HepG2 (cell line): Measurements from ENCODE around the gene IKZF2. TPM values are rescaled to one million over a fixed set of nuclear protein-coding genes. Genes with fewer than 3 reads are reported as not detected.

ENCODE experiments used
- ATAC-seq: fragments of 200-7000 bp; cut with Tn5 transposase; 3 replicates; pipeline ENCODE4 v1.9.1; 2020; ENCODE audit warnings: mild to moderate bottlenecking, moderate library complexity
- BruUV-seq: library from RNA; stranded (reverse); fragments of 400-500 nt; replicated peaks from 2 replicates; lab custom pipeline; 2021; lab: Mats Ljungman, UMichigan
- CTCF ChIA-PET: fragments of 300-600 bp; formaldehyde crosslinking; extraction: SDS; loops from one replicate; lab custom pipeline; 2021; ENCODE audit warnings: low total read pairs, inconsistent platforms, low intra/inter-chr PET ratio; lab: Yijun Ruan, JAX
- POLR2A ChIA-PET: fragments of 350-600 bp; sonication (Branson Sonifier 250); formaldehyde crosslinking; loops from one replicate; lab custom pipeline; 2020; ENCODE audit warnings: antibody characterized with exemption, inconsistent platforms; lab: Yijun Ruan, JAX
- DNase-seq: peaks from one replicate; pipeline ENCODE4 v3.0.0-alpha.2; 2015; ENCODE audit warnings: low spot score
- FAIRE-seq: peaks from 3 replicates; lab custom pipeline; 2011; peaks lifted over from hg19 to GRCh38; lab: Jason Lieb, UNC
- H2AFZ ChIP-seq: one replicate; pipeline ENCODE4 v1.6.1; 2011; ENCODE audit warnings: low read length, inconsistent platforms
- H3K27ac ChIP-seq: fragments of 300-600 bp; 3 replicates; pipeline ENCODE4 v1.8.0; 2011; ENCODE audit warnings: mixed run types, mild to moderate bottlenecking, mixed read lengths, low read length, inconsistent platforms; ENCODE audit not compliant: insufficient read depth; ENCODE audit errors: extremely low read length
- H3K27me3 ChIP-seq, 2 experiments: fragments of 200-600 bp in 1 of 2; 2 replicates in 1 of 2; 3 replicates in 1 of 2; pipeline versions ENCODE4 v1.6.0 to v1.8.0; 2011; ENCODE audit warnings: low read length in 2 of 2, mild to moderate bottlenecking in 2 of 2, moderate library complexity in 2 of 2, inconsistent platforms in 1 of 2; ENCODE audit not compliant: insufficient read depth in 2 of 2, control insufficient read depth in 1 of 2
- H3K36me3 ChIP-seq, 2 experiments: fragments of 200-600 bp in 1 of 2; replicated peaks in 1 of 2; 2 replicates in 1 of 2; 3 replicates in 1 of 2; pipeline versions ENCODE4 v1.5.1 to v1.8.0; 2011; ENCODE audit warnings: low read length in 2 of 2, inconsistent platforms in 1 of 2; ENCODE audit not compliant: insufficient read depth in 2 of 2, control insufficient read depth in 1 of 2
- H3K4me1 ChIP-seq: 2 replicates; pipeline ENCODE4 v1.5.1; 2012; ENCODE audit warnings: low read length, inconsistent platforms; ENCODE audit not compliant: insufficient read depth
- H3K4me2 ChIP-seq: 2 replicates; pipeline ENCODE4 v1.6.0; 2011; ENCODE audit warnings: low read depth, low read length, inconsistent platforms
- H3K4me3 ChIP-seq, 3 experiments: fragments of 200-600 bp in 1 of 3; sonication (generic), shearing (Covaris generic) in 1 of 3; replicated peaks in 1 of 3; 2 replicates each; pipeline ENCODE4 v1.5.1; 2011 to 2016; ENCODE audit warnings: low read length in 3 of 3, inconsistent platforms in 2 of 3, low read depth in 2 of 3, mild to moderate bottlenecking in 2 of 3, control low read depth in 1 of 3, mixed read lengths in 1 of 3; ENCODE audit not compliant: insufficient read depth in 1 of 3
- H3K79me2 ChIP-seq: one replicate; pipeline ENCODE4 v1.6.1; 2011; ENCODE audit warnings: low read length, inconsistent platforms; ENCODE audit not compliant: insufficient read depth
- H3K9ac ChIP-seq: 2 replicates; pipeline ENCODE4 v1.6.0; 2011; ENCODE audit warnings: mild to moderate bottlenecking, low read depth, low read length, inconsistent platforms; ENCODE audit not compliant: insufficient read depth
- H3K9me3 ChIP-seq: 2 replicates; pipeline ENCODE4 v1.5.1; 2012; ENCODE audit warnings: mild to moderate bottlenecking, low read length
- H4K20me1 ChIP-seq: 2 replicates; pipeline ENCODE4 v1.6.0; 2011; ENCODE audit warnings: inconsistent platforms, mild to moderate bottlenecking, low read length, moderate library complexity; ENCODE audit not compliant: insufficient read depth
- ATF7 ChIP-seq, 2 experiments: fragments of 450-650 bp in 1 of 2; sonication (generic) in 1 of 2; formaldehyde crosslinking in 1 of 2; IDR thresholded peaks; 2 replicates each; pipeline versions ENCODE4 v1.4.0 to v1.6.1; 2016 to 2020; ENCODE audit warnings: antibody characterized with exemption in 1 of 2, mild to moderate bottlenecking in 1 of 2, missing genetic modification reagents in 1 of 2
- ATRX ChIP-seq: sonication (generic); formaldehyde crosslinking; IDR thresholded peaks from 2 replicates; pipeline ENCODE4 v1.4.0; 2020; ENCODE audit warnings: missing genetic modification reagents, borderline replicate concordance
- ELF3 ChIP-seq: IDR thresholded peaks from 2 replicates; pipeline ENCODE4 v1.6.1; 2016; ENCODE audit warnings: missing genetic modification reagents, missing compliant biosample characterization
- EP300 ChIP-seq, 3 experiments: sonication (generic) in 1 of 3; formaldehyde crosslinking in 1 of 3; IDR thresholded peaks; 2 replicates each; pipeline versions ENCODE4 v1.5.1 to v1.6.1; 2011 to 2020; ENCODE audit warnings: low read depth in 2 of 3, low read length in 2 of 3, borderline replicate concordance in 1 of 3, improper control_type of control experiment in 1 of 3, mild to moderate bottlenecking in 1 of 3, missing genetic modification reagents in 1 of 3, moderate library complexity in 1 of 3
- KLF9 ChIP-seq: IDR thresholded peaks from 2 replicates; pipeline ENCODE4 v1.6.1; 2016; ENCODE audit warnings: low read depth
- KMT2B ChIP-seq: IDR thresholded peaks from 2 replicates; pipeline ENCODE4 v1.6.1; 2016; ENCODE audit warnings: missing genetic modification reagents, missing compliant biosample characterization
- PHF5A ChIP-seq: IDR thresholded peaks from one replicate; pipeline ENCODE4 v1.6.1; 2018; ENCODE audit warnings: low read depth, missing genetic modification reagents; ENCODE audit not compliant: unreplicated experiment
- POGZ ChIP-seq: sonication (generic); formaldehyde crosslinking; IDR thresholded peaks from 2 replicates; pipeline ENCODE4 v1.4.0; 2020; ENCODE audit warnings: mild to moderate bottlenecking, missing genetic modification reagents
- ZNF792 ChIP-seq: IDR thresholded peaks from 2 replicates; pipeline ENCODE4 v1.6.1; 2016
- WGBS: methylation state at CpG from one replicate; pipeline ENCODE4 v1.1.6; 2017; ENCODE audit warnings: low lambda C conversion rate; 5-methylcytosine and 5-hydroxymethylcytosine counted together
- in situ Hi-C: cut with HindIII; loops from 2 replicates; pipeline ENCODE4 v1.10.0; 2017; ENCODE audit warnings: low pct_unique_long_range_greater_than_20kb; ENCODE audit not compliant: extremely low pct_ligation_motif_present
- intact Hi-C: fragments of 100-400 bp; cut with micrococcal nuclease; formaldehyde crosslinking; loops from one replicate; pipeline ENCODE4 v1.10.0; 2022; ENCODE audit not compliant: unreplicated experiment
- polyA plus RNA-seq, 8 experiments: library from polyadenylated mRNA; depleted of rRNA in 3 of 8; stranded (reverse) in 7 of 8; unstranded in 1 of 8; fragments of >200 nt; fragmentation: Illumina TruSeq in 4 of 8; extraction: Trizol in 4 of 8; gene quantifications; 2 replicates each; pipeline versions ENCODE4 v1.2.1 to v1.2.3, GENCODE V29; 2011 to 2016; ENCODE audit warnings: low read depth in 4 of 8, missing spikeins in 1 of 8, mixed read lengths in 1 of 8; ENCODE audit not compliant: insufficient read depth in 1 of 8
- total RNA-seq, 5 experiments: library from RNA; depleted of rRNA; stranded (reverse); fragments of >200 nt; fragmentation: Illumina TruSeq; extraction: Trizol; gene quantifications; 2 replicates each; pipeline ENCODE4 v1.2.3, GENCODE V29; 2016; ENCODE audit warnings: low read depth in 1 of 5
- TF ChIP-seq, protein P1 (sequence below): sonication (generic); formaldehyde crosslinking; IDR thresholded peaks from 2 replicates; pipeline ENCODE4 v1.5.0; 2020; ENCODE audit warnings: missing genetic modification reagents
- TF ChIP-seq, protein P2 (sequence below): fragments of 450-650 bp; IDR thresholded peaks from 2 replicates; pipeline ENCODE4 v1.6.1; 2017; ENCODE audit warnings: mild to moderate bottlenecking

IKZF2 gene
- total and polyA plus RNA-seq, 2 of the 13 experiments (the other 11 are each of a cell fraction or from before 2014, with no cell fraction given), result 0.18 to 0.86 TPM

- no peak overlapping the region for H3K9ac ChIP-seq
- DNase-seq, result no peak
- ChIA-PET POLR2A (no interaction called here), CTCF (no interaction called here)
- TF ChIP-seq KMT2B (no peak), ELF3 (CRISPR knock-in tag) (no peak), PHF5A (CRISPR knock-in tag) (no peak)
- H3K9me3 ChIP-seq, result no peaks in the 10 kb centered on the region
- intact Hi-C loops (no loop called here), in situ Hi-C loops (no loop called here)
- BruUV-seq, result no TSS peak
- no peaks in the 10 kb centered on the region for H3K79me2 ChIP-seq
- H2AFZ ChIP-seq, result no peak overlapping the region
- ATAC-seq, result no peak
- H3K27ac ChIP-seq, result no peak overlapping the region
- no peak overlapping the region for H3K4me3 ChIP-seq
- FAIRE-seq, result no peak
- no peaks in the 10 kb centered on the region for H3K36me3 ChIP-seq
- H3K4me2 ChIP-seq, result no peak overlapping the region
- no peaks in the 10 kb centered on the region for H3K27me3 ChIP-seq
- no peaks in the 10 kb centered on the region for H3K4me1 ChIP-seq
- no peaks in the 10 kb centered on the region for H4K20me1 ChIP-seq
- WGBS, result 9% methylated on average over 3 of the region's 3 CpGs
Observed at GRCh38 chr2:213105212-213105611, 46.2 kb downstream of the IKZF2 start.

GRCh38 chr2:213104903-213105202, 46.6 kb downstream of the IKZF2 start:
- in situ Hi-C loops, result no loop called here
- FAIRE-seq (no peak), ATAC-seq (no peak)
- ChIA-PET CTCF (no interaction called here), POLR2A (no interaction called here)
- no peaks in the 10 kb centered on the region for H3K79me2 ChIP-seq
- H3K4me2 ChIP-seq, result no peak overlapping the region
- BruUV-seq, result no TSS peak
- no peaks in the 10 kb centered on the region for H3K27me3 ChIP-seq
- H3K4me3 ChIP-seq, result no peak overlapping the region
- no peaks in the 10 kb centered on the region for H3K36me3 ChIP-seq
- no peaks in the 10 kb centered on the region for H3K4me1 ChIP-seq
- TF ChIP-seq POGZ (no peak), ATRX (no peak), EP300 (IDR thresholded peaks at IDR 0.05; ENCODE audit: low read depth in 2 of 2, low read length in 2 of 2) (no peak), EP300 (CRISPR knock-in tag; IDR thresholded peaks at IDR 0.05; ENCODE audit: borderline replicate concordance) (no peak), KLF9 (CRISPR knock-in tag) (no peak), ZNF792 (no peak), ATF7 (IDR thresholded peaks at IDR 0.05) (no peak), ATF7 (CRISPR knock-in tag; IDR thresholded peaks at IDR 0.05) (no peak)
- TF ChIP-seq, protein P1, sequence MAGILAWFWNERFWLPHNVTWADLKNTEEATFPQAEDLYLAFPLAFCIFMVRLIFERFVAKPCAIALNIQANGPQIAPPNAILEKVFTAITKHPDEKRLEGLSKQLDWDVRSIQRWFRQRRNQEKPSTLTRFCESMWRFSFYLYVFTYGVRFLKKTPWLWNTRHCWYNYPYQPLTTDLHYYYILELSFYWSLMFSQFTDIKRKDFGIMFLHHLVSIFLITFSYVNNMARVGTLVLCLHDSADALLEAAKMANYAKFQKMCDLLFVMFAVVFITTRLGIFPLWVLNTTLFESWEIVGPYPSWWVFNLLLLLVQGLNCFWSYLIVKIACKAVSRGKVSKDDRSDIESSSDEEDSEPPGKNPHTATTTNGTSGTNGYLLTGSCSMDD (CRISPR knock-in tag), result no peak
- TF ChIP-seq, protein P2, sequence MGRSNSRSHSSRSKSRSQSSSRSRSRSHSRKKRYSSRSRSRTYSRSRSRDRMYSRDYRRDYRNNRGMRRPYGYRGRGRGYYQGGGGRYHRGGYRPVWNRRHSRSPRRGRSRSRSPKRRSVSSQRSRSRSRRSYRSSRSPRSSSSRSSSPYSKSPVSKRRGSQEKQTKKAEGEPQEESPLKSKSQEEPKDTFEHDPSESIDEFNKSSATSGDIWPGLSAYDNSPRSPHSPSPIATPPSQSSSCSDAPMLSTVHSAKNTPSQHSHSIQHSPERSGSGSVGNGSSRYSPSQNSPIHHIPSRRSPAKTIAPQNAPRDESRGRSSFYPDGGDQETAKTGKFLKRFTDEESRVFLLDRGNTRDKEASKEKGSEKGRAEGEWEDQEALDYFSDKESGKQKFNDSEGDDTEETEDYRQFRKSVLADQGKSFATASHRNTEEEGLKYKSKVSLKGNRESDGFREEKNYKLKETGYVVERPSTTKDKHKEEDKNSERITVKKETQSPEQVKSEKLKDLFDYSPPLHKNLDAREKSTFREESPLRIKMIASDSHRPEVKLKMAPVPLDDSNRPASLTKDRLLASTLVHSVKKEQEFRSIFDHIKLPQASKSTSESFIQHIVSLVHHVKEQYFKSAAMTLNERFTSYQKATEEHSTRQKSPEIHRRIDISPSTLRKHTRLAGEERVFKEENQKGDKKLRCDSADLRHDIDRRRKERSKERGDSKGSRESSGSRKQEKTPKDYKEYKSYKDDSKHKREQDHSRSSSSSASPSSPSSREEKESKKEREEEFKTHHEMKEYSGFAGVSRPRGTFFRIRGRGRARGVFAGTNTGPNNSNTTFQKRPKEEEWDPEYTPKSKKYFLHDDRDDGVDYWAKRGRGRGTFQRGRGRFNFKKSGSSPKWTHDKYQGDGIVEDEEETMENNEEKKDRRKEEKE, result no peak
- TF ChIP-seq, all 625 proteins: peak for 0
- DNase-seq, result no peak
- Histone ChIP-seq H2AFZ (no peak overlapping the region), H3K27ac (no peak overlapping the region), H3K9ac (no peak overlapping the region), H4K20me1 (no peaks in the 10 kb centered on the region), H3K9me3 (no peaks in the 10 kb centered on the region)
- intact Hi-C loops, result no loop called here
